ENCODE results near the gene PPP1CC.

The PPP1CC gene

GRCh38 chr12:110786012-110786411, 43.3 kb upstream of the PPP1CC start:
- Histone ChIP-seq H3F3A (ENCODE audit: low read depth) (no peaks in the 10 kb centered on the region), H3K79me2 (ENCODE audit: insufficient read depth, low read length) (no peaks in the 10 kb centered on the region), H3K27me3 (ENCODE audit: insufficient read depth, low read length, poor library complexity, severe bottlenecking) (no peaks in the 10 kb centered on the region), H3K4me2 (ENCODE audit: low read depth, low read length, poor library complexity, severe bottlenecking) (no peak overlapping the region), H4K20me1 (ENCODE audit: insufficient read depth, low read length, poor library complexity, severe bottlenecking) (no peaks in the 10 kb centered on the region), H3K9me2 (replicated peaks; ENCODE audit: low read depth, low read length) (no peaks in the 10 kb centered on the region), H3K36me3 (ENCODE audit: insufficient read depth, low read length) (no peaks in the 10 kb centered on the region), H3K9me3 (ENCODE audit: insufficient read depth, low read depth, low read length) (no peaks in the 10 kb centered on the region), H2AFZ (ENCODE audit: low read length) (no peak overlapping the region), H3K4me3 (ENCODE audit: low read length, poor library complexity, severe bottlenecking) (no peak overlapping the region), H3K4me1 (ENCODE audit: insufficient read depth, low read length, poor library complexity, severe bottlenecking) (no peaks in the 10 kb centered on the region), H3K9ac (ENCODE audit: low read depth, low read length, poor library complexity, severe bottlenecking) (no peak overlapping the region)
- no peak for TF ChIP-seq EZH2phosphoT487 (IDR thresholded peaks at IDR 0.05; ENCODE audit: borderline replicate concordance)
- no peak for TF ChIP-seq CTCF (conservative IDR thresholded peaks at IDR 0.05; ENCODE audit: low read length)

GRCh38 chr12:110785240-110785639, 42.5 kb upstream of the PPP1CC start:
- no peak overlapping the region for H3K4me3 ChIP-seq (ENCODE audit: low read length, poor library complexity, severe bottlenecking)
- H3K4me2 ChIP-seq (ENCODE audit: low read depth, low read length, poor library complexity, severe bottlenecking) = no peak overlapping the region
- TF ChIP-seq EZH2phosphoT487 (IDR thresholded peaks at IDR 0.05; ENCODE audit: borderline replicate concordance) = no peak
- no peaks in the 10 kb centered on the region for H3K9me3 ChIP-seq (ENCODE audit: insufficient read depth, low read depth, low read length)
- no peaks in the 10 kb centered on the region for H3K79me2 ChIP-seq (ENCODE audit: insufficient read depth, low read length)
- H3K9ac ChIP-seq (ENCODE audit: low read depth, low read length, poor library complexity, severe bottlenecking) = no peak overlapping the region
- H4K20me1 ChIP-seq (ENCODE audit: insufficient read depth, low read length, poor library complexity, severe bottlenecking) = no peaks in the 10 kb centered on the region
- no peaks in the 10 kb centered on the region for H3K9me2 ChIP-seq (replicated peaks; ENCODE audit: low read depth, low read length)
- no peaks in the 10 kb centered on the region for H3K4me1 ChIP-seq (ENCODE audit: insufficient read depth, low read length, poor library complexity, severe bottlenecking)
- H3F3A ChIP-seq (ENCODE audit: low read depth) = no peaks in the 10 kb centered on the region
- H3K27me3 ChIP-seq (ENCODE audit: insufficient read depth, low read length, poor library complexity, severe bottlenecking) = no peaks in the 10 kb centered on the region
- no peaks in the 10 kb centered on the region for H3K36me3 ChIP-seq (ENCODE audit: insufficient read depth, low read length)
- no peak overlapping the region for H2AFZ ChIP-seq (ENCODE audit: low read length)

GRCh38 chr12:110782922-110783321, 40.2 kb upstream of the PPP1CC start:
- H4K20me1 ChIP-seq (ENCODE audit: insufficient read depth, low read length, poor library complexity, severe bottlenecking) = no peaks in the 10 kb centered on the region
- H3K79me2 ChIP-seq (ENCODE audit: insufficient read depth, low read length) = no peaks in the 10 kb centered on the region
- H3K4me2 ChIP-seq (ENCODE audit: low read depth, low read length, poor library complexity, severe bottlenecking) = no peak overlapping the region
- no peaks in the 10 kb centered on the region for H3K27me3 ChIP-seq (ENCODE audit: insufficient read depth, low read length, poor library complexity, severe bottlenecking)
- no peaks in the 10 kb centered on the region for H3K9me3 ChIP-seq (ENCODE audit: insufficient read depth, low read depth, low read length)
- no peak overlapping the region for H3K4me3 ChIP-seq (ENCODE audit: low read length, poor library complexity, severe bottlenecking)
- H3K4me1 ChIP-seq (ENCODE audit: insufficient read depth, low read length, poor library complexity, severe bottlenecking) = no peaks in the 10 kb centered on the region
- no peaks in the 10 kb centered on the region for H3F3A ChIP-seq (ENCODE audit: low read depth)
- no peaks in the 10 kb centered on the region for H3K9me2 ChIP-seq (replicated peaks; ENCODE audit: low read depth, low read length)
- no peak overlapping the region for H2AFZ ChIP-seq (ENCODE audit: low read length)
- H3K9ac ChIP-seq (ENCODE audit: low read depth, low read length, poor library complexity, severe bottlenecking) = no peak overlapping the region
- TF ChIP-seq CTCF (conservative IDR thresholded peaks at IDR 0.05; ENCODE audit: low read length) = no peak
- TF ChIP-seq EZH2phosphoT487 (IDR thresholded peaks at IDR 0.05; ENCODE audit: borderline replicate concordance) = no peak
- no peaks in the 10 kb centered on the region for H3K36me3 ChIP-seq (ENCODE audit: insufficient read depth, low read length)

DNA sequence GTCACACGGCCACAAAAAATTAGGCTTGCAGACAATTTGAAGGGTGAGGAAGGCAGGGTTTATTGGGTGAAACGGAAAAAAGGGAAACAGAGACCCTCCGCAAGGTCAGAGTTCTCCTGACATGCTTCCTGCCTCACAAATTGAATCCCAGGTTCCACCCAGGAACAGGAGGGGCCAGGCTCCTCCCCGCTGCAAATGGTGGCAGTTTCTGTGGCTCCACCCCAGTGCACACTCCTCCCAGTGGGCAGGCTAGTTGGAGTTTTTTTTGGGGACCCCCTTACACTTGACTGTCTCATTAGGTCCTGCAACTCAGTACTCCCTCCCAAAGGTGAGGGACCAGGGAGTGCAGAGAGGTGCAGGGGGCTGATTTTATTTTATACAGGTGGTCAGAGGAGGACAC, 39.4 kb upstream of the PPP1CC start:
- H3K79me2 ChIP-seq (ENCODE audit: insufficient read depth, low read length) = no peaks in the 10 kb centered on the region
- H4K20me1 ChIP-seq (ENCODE audit: insufficient read depth, low read length, poor library complexity, severe bottlenecking) = no peaks in the 10 kb centered on the region
- H3K9me3 ChIP-seq (ENCODE audit: insufficient read depth, low read depth, low read length) = no peaks in the 10 kb centered on the region
- no peaks in the 10 kb centered on the region for H3K9me2 ChIP-seq (replicated peaks; ENCODE audit: low read depth, low read length)
- H3F3A ChIP-seq (ENCODE audit: low read depth) = no peaks in the 10 kb centered on the region
- no peaks in the 10 kb centered on the region for H3K27me3 ChIP-seq (ENCODE audit: insufficient read depth, low read length, poor library complexity, severe bottlenecking)
- no peak overlapping the region for H3K4me3 ChIP-seq (ENCODE audit: low read length, poor library complexity, severe bottlenecking)
- no peak overlapping the region for H3K9ac ChIP-seq (ENCODE audit: low read depth, low read length, poor library complexity, severe bottlenecking)
- no peak for TF ChIP-seq CTCF (conservative IDR thresholded peaks at IDR 0.05; ENCODE audit: low read length)
- no peak for TF ChIP-seq EZH2phosphoT487 (IDR thresholded peaks at IDR 0.05; ENCODE audit: borderline replicate concordance)
- H2AFZ ChIP-seq (ENCODE audit: low read length) = peak overlapping the region; percentile 26; the same call in 1 of the 2 replicates
- no peaks in the 10 kb centered on the region for H3K4me1 ChIP-seq (ENCODE audit: insufficient read depth, low read length, poor library complexity, severe bottlenecking)
- H3K36me3 ChIP-seq (ENCODE audit: insufficient read depth, low read length) = no peaks in the 10 kb centered on the region
- H3K4me2 ChIP-seq (ENCODE audit: low read depth, low read length, poor library complexity, severe bottlenecking) = no peak overlapping the region
